ENCODE results near the gene FAM241A. TPM values are rescaled to one million over a fixed set of nuclear protein-coding genes. Genes with fewer than 3 reads are reported as not detected.
A peak's percentile ranks its signal among the peaks of the same experiment; 100 is the strongest.

FAM241A gene
- total RNA-seq, 2 experiments from 2014 or later: 4.1 to 4.5 TPM

DNA sequence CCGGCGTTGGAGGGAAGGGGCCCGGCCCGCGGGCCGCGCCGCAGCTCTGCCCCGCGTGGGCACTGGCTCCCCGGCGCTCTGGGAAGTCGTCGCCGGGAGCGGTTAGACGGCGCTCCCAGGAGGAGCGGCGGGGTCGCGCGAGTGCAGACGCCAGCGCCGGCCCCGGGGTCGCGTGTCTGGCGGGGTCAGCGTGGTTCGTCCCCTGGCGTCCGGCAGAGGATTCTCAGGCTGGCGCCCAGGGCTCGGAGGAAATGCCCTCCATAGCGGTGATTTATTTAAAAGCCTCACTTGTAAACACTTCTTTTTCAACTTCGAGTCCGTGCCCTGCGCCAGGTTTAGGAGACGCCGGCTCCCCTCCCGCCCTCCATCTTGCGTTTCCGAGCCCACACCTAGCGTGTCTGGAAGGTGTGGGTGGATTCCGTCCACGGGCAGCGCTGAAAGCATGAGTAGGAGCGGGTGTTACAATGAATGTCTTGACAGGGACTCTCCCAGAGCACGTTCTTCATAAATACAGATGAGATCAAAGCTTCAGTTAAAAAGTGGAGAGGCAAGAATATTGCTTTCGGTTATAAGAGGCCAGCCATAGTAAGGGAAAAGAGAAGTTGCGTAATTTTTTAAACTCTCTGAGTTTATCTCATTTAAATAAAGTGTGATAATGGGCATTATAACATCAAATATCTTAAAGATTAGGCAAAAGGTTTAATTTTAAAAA, 692 bp downstream of the FAM241A start:
- peak; percentile 85 for DNase-seq
- ChIA-PET POLR2A (interaction anchor here (1.0 to 1.7 kb wide), 7 partner anchors 11 to 140 kb away, joined by 3 to 5 read pairs (median 3); partner anchors contain the start of gene TIFA), CTCF (interaction anchor here (1.1 to 1.2 kb wide), 2 partner anchors 31 to 86 kb away, joined by 3 to 5 read pairs; no protein-coding TSS in a partner anchor)
- peak overlapping the region; percentile 93 for H3K27ac Mint-ChIP-seq
- intact Hi-C loops (cut with micrococcal nuclease): loop anchor here (2.0 to 5.0 kb wide), 3 partner anchors 51 to 141 kb away; partner anchors contain the start of genes AP1AR and TIFA
- no peaks in the 10 kb centered on the region for H3K9me3 Mint-ChIP-seq
- H3K4me3 Mint-ChIP-seq: peak overlapping the region; percentile 97
- TF ChIP-seq, protein P1, sequence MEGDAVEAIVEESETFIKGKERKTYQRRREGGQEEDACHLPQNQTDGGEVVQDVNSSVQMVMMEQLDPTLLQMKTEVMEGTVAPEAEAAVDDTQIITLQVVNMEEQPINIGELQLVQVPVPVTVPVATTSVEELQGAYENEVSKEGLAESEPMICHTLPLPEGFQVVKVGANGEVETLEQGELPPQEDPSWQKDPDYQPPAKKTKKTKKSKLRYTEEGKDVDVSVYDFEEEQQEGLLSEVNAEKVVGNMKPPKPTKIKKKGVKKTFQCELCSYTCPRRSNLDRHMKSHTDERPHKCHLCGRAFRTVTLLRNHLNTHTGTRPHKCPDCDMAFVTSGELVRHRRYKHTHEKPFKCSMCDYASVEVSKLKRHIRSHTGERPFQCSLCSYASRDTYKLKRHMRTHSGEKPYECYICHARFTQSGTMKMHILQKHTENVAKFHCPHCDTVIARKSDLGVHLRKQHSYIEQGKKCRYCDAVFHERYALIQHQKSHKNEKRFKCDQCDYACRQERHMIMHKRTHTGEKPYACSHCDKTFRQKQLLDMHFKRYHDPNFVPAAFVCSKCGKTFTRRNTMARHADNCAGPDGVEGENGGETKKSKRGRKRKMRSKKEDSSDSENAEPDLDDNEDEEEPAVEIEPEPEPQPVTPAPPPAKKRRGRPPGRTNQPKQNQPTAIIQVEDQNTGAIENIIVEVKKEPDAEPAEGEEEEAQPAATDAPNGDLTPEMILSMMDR (IDR thresholded peaks at IDR 0.05): no peak
- peaks cover 45% of the 10 kb centered on the region for H3K4me1 Mint-ChIP-seq (ENCODE audit: low read depth)
- peaks cover 18% of the 10 kb centered on the region for H3K36me3 Mint-ChIP-seq (ENCODE audit: low read depth)
- ATAC-seq: peak; percentile 67
- H3K27me3 Mint-ChIP-seq: no peaks in the 10 kb centered on the region

DNA sequence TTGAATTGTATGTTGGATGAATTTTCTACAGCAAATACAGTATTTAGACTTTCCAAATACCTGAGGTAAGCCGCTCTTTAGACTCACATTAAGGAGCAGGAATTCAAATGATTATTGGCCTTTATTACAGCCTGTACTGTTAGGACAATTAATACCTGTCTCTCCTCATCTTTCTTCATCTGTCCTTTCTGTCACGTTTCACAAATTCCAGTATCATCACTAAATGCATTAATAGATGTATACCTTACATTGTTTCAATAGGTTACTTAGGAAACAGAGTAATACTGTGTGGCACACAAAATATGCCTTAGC, 1.2 kb downstream of the FAM241A start:
- no peak for DNase-seq
- Mint-ChIP-seq H3K27me3 (no peaks in the 10 kb centered on the region), H3K27ac (peak overlapping the region; percentile 93), H3K4me3 (peak overlapping the region; percentile 97), H3K9me3 (no peaks in the 10 kb centered on the region), H3K4me1 (ENCODE audit: low read depth) (peaks cover 49% of the 10 kb centered on the region), H3K36me3 (ENCODE audit: low read depth) (peaks cover 23% of the 10 kb centered on the region)
- ChIA-PET POLR2A (interaction anchor here (1.0 to 1.7 kb wide), 5 partner anchors 12 to 139 kb away, joined by 3 to 5 read pairs (median 3); partner anchors contain the start of gene TIFA), CTCF (interaction anchor here (1.1 kb wide), 1 partner anchor 30 kb away, joined by 5 read pairs; no protein-coding TSS in a partner anchor)
- intact Hi-C loops (cut with micrococcal nuclease): loop anchor here (2.0 to 5.0 kb wide), 3 partner anchors 51 to 141 kb away; partner anchors contain the start of genes AP1AR and TIFA
- TF ChIP-seq, protein P1 (IDR thresholded peaks at IDR 0.05): no peak
- no peak for ATAC-seq

DNA sequence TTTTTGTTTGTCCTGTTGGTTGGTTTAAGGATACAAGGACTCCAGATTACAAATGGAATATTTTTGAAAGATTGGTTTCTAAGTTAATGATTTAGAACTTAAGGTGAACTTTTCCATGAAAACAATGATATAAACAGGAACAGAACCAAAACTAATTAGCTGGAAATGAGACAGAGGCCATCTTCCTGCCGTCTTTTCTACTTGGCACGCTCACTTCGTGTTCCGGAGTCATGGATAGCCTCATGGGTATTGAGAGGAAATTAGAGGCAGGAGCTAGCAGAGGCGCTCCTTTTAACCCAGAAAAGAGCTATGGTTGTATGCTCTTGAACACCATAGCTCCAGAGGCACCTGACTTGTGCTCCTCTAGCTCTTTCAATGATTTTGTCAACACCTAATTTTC, 2.4 kb downstream of the FAM241A start:
- Mint-ChIP-seq H3K4me1 (ENCODE audit: low read depth) (peaks cover 60% of the 10 kb centered on the region), H3K27ac (no peak overlapping the region), H3K9me3 (no peaks in the 10 kb centered on the region), H3K4me3 (peak overlapping the region; percentile 97), H3K27me3 (no peaks in the 10 kb centered on the region), H3K36me3 (ENCODE audit: low read depth) (peaks cover 31% of the 10 kb centered on the region)
- ChIA-PET CTCF (interaction anchor here (1.4 to 2.4 kb wide), 2 partner anchors 45 to 377 kb away, joined by 4 to 6 read pairs; no protein-coding TSS in a partner anchor), POLR2A (no interaction called here)
- TF ChIP-seq, protein P1 (IDR thresholded peaks at IDR 0.05): no peak
- no peak for DNase-seq
- no peak for ATAC-seq
- intact Hi-C loops (cut with micrococcal nuclease): loop anchor here (2.0 to 5.0 kb wide), 3 partner anchors 50 to 140 kb away; partner anchors contain the start of genes AP1AR and TIFA

DNA sequence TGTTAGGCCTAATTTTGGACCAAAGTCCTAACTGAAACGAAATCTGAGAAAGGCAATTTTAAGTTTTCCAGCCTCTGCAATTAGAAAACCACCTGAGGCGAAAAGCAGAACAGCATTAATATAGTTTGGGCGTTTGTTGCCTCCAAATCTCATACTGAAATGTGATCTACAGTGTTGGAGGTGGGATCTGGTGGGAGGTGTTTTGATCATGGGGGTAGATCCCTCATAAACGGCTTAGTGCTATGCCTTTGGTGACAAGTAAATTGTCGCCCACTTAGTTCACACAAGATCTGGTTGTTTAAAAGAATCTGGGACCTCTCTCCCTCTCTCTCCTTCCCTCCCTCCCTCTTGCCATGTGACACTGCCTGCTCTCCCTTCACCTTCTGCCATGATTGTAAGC, 5.7 kb downstream of the FAM241A start:
- H3K27ac Mint-ChIP-seq: peak overlapping the region; percentile 43
- intact Hi-C loops (cut with micrococcal nuclease): no loop called here
- TF ChIP-seq, protein P1 (IDR thresholded peaks at IDR 0.05): no peak
- ATAC-seq (no peak), DNase-seq (no peak)
- H3K27me3 Mint-ChIP-seq: no peaks in the 10 kb centered on the region
- CTCF ChIA-PET: no interaction called here
- POLR2A ChIA-PET: interaction anchor here (1.5 kb wide), 1 partner anchor 81 kb away, joined by 4 read pairs; the partner anchor contains the start of gene AP1AR
- no peak overlapping the region for H3K4me3 Mint-ChIP-seq
- peaks cover 63% of the 10 kb centered on the region for H3K4me1 Mint-ChIP-seq (ENCODE audit: low read depth)
- peaks cover 38% of the 10 kb centered on the region for H3K36me3 Mint-ChIP-seq (ENCODE audit: low read depth)
- no peaks in the 10 kb centered on the region for H3K9me3 Mint-ChIP-seq

DNA sequence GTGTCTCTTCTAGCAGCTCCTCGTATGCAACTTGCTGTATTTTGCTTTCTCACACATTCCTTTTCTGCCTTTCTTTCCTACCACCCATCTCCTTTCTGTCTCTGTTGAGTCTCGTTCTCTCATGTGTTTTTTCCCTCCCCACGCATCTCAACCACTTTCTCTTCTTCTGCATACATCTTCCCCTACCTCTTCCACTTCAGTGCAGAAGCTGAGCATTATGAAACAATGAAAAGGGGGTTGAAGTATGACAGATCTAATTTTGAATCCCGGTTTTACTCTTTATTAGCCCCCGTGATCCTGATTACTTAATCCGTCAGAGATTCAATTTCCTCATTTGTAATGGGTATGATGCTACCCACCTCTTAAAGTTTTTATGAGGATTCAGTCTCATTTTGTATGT, 7.3 kb downstream of the FAM241A start:
- H3K9me3 Mint-ChIP-seq: no peaks in the 10 kb centered on the region
- H3K27ac Mint-ChIP-seq: peak overlapping the region; percentile 77
- H3K4me3 Mint-ChIP-seq: peak overlapping the region; percentile 68
- ChIA-PET CTCF (no interaction called here), POLR2A (interaction anchor here (0.6 to 1.5 kb wide), 2 partner anchors 79 to 431 kb away, joined by 3 to 4 read pairs; partner anchors contain the start of gene AP1AR)
- H3K27me3 Mint-ChIP-seq: no peaks in the 10 kb centered on the region
- DNase-seq: no peak
- peak; percentile 48 for ATAC-seq
- H3K4me1 Mint-ChIP-seq (ENCODE audit: low read depth): peaks cover 65% of the 10 kb centered on the region
- TF ChIP-seq, protein P1 (IDR thresholded peaks at IDR 0.05): no peak
- intact Hi-C loops (cut with micrococcal nuclease): no loop called here
- H3K36me3 Mint-ChIP-seq (ENCODE audit: low read depth): peaks cover 32% of the 10 kb centered on the region
